G401.6 (cell line): ENCODE data around the gene TLR3.
"Not testable (repeated sequence)": the region's sequence is repeated elsewhere in the genome, so short reads cannot be mapped to it uniquely, and the experiment has no call there.

Experiments
- FAIRE-seq: peaks from 2 replicates; lab custom pipeline; 2012; peaks lifted over from hg19 to GRCh38; lab: Jason Lieb, UNC

The TLR3 gene

GRCh38 chr4:186050135-186050534 lies 18.8 kb upstream of the TLR3 start:
- FAIRE-seq, result not testable (repeated sequence)

GRCh38 chr4:186051096-186051495 lies 17.9 kb upstream of the TLR3 start:
- no peak for FAIRE-seq

GRCh38 chr4:186058253-186058979 lies 10.5 kb upstream of the TLR3 start:
- FAIRE-seq, result no peak

- no peak for FAIRE-seq
Observed at GRCh38 chr4:186058980-186059316, 10.0 kb upstream of the TLR3 start.

GRCh38 chr4:186061921-186062320 lies 7.0 kb upstream of the TLR3 start:
- no peak for FAIRE-seq

GRCh38 chr4:186067757-186068385 lies 1.1 kb upstream of the TLR3 start:
- FAIRE-seq, result no peak

- no peak for FAIRE-seq
Observed at GRCh38 chr4:186069729-186070128, 773 bp downstream of the TLR3 start.

- no peak for FAIRE-seq
Observed at GRCh38 chr4:186072516-186072915, 3.6 kb downstream of the TLR3 start.

GRCh38 chr4:186074189-186074588 lies 5.2 kb downstream of the TLR3 start:
- no peak for FAIRE-seq

- FAIRE-seq, result no peak
Observed at GRCh38 chr4:186078981-186079638, 10.2 kb downstream of the TLR3 start.

- FAIRE-seq, result no peak
Observed at GRCh38 chr4:186079694-186080093, 10.7 kb downstream of the TLR3 start.

GRCh38 chr4:186081202-186081807 lies 12.3 kb downstream of the TLR3 start:
- FAIRE-seq, result no peak

- FAIRE-seq, result no peak
Observed at GRCh38 chr4:186082221-186082620, 13.3 kb downstream of the TLR3 start.

GRCh38 chr4:186088523-186088922 lies 19.6 kb downstream of the TLR3 start:
- no peak for FAIRE-seq

GRCh38 chr4:186092296-186092695 lies 23.3 kb downstream of the TLR3 start:
- no peak for FAIRE-seq

GRCh38 chr4:186095406-186095805 lies 26.4 kb downstream of the TLR3 start:
- no peak for FAIRE-seq

- no peak for FAIRE-seq
Observed at GRCh38 chr4:186096681-186097165, 27.8 kb downstream of the TLR3 start.

GRCh38 chr4:186097386-186097785 lies 28.4 kb downstream of the TLR3 start:
- no peak for FAIRE-seq

GRCh38 chr4:186102931-186103330 lies 34.0 kb downstream of the TLR3 start:
- no peak for FAIRE-seq

- no peak for FAIRE-seq
Observed at GRCh38 chr4:186104114-186104889, 35.3 kb downstream of the TLR3 start, which contains the start of gene FAM149A. FAM149A (plus strand) TSS chr4:186104704.

- FAIRE-seq, result no peak
Observed at GRCh38 chr4:186104890-186105646, 36.1 kb downstream of the TLR3 start.
